Measurements from ENCODE around the gene PCSK4.
A peak's percentile ranks its signal among the peaks of the same experiment; 100 is the strongest.
"Not testable (repeated sequence)": the region's sequence is repeated elsewhere in the genome, so short reads cannot be mapped to it uniquely, and the experiment has no call there.

PCSK4 gene

GRCh38 chr19:1503925-1504773 lies 14.0 kb upstream of the PCSK4 start:
- H3K27me3 ChIP-seq (ENCODE audit: control insufficient read depth, insufficient read depth, low read length) = no peaks in the 10 kb centered on the region
- no peaks in the 10 kb centered on the region for H3K9me3 ChIP-seq (ENCODE audit: control insufficient read depth, insufficient read depth, low read length)
- H3K4me1 ChIP-seq (ENCODE audit: control insufficient read depth, insufficient read depth, low read length) = peaks cover 6% of the 10 kb centered on the region
- no peak overlapping the region for H3K27ac ChIP-seq (ENCODE audit: low read length)
- no peak overlapping the region for H3K4me3 ChIP-seq (ENCODE audit: low read length)
- no CpG with 5 or more reads among the region's 23 CpGs for WGBS (ENCODE audit: insufficient coverage, insufficient read length)
- DNase-seq (ENCODE audit: low read depth, low spot score) = no peak
- H3K36me3 ChIP-seq (ENCODE audit: control insufficient read depth, insufficient read depth, low read length) = no peaks in the 10 kb centered on the region

- WGBS (ENCODE audit: insufficient coverage, insufficient read length) = no CpG with 5 or more reads among the region's 49 CpGs
- DNase-seq (ENCODE audit: low read depth, low spot score) = no peak
- H3K4me3 ChIP-seq (ENCODE audit: low read length) = peak overlapping the region; percentile 11; the same call in 1 of the 2 replicates
- no peaks in the 10 kb centered on the region for H3K27me3 ChIP-seq (ENCODE audit: control insufficient read depth, insufficient read depth, low read length)
- no peaks in the 10 kb centered on the region for H3K36me3 ChIP-seq (ENCODE audit: control insufficient read depth, insufficient read depth, low read length)
- H3K4me1 ChIP-seq (ENCODE audit: control insufficient read depth, insufficient read depth, low read length) = peaks cover 3% of the 10 kb centered on the region
- no peak overlapping the region for H3K27ac ChIP-seq (ENCODE audit: low read length)
- H3K9me3 ChIP-seq (ENCODE audit: control insufficient read depth, insufficient read depth, low read length) = no peaks in the 10 kb centered on the region
Measured at GRCh38 chr19:1503089-1503924, 13.2 kb upstream of the PCSK4 start.

GRCh38 chr19:1502433-1503088 lies 12.4 kb upstream of the PCSK4 start:
- Histone ChIP-seq H3K4me3 (ENCODE audit: low read length) (no peak overlapping the region), H3K4me1 (ENCODE audit: control insufficient read depth, insufficient read depth, low read length) (peaks cover 3% of the 10 kb centered on the region; the same call in 1 of the 2 replicates)

GRCh38 chr19:1501200-1501595 lies 11.0 kb upstream of the PCSK4 start:
- H3K36me3 ChIP-seq (ENCODE audit: control insufficient read depth, insufficient read depth, low read length) = no peaks in the 10 kb centered on the region
- no peak overlapping the region for H3K27ac ChIP-seq (ENCODE audit: low read length)
- peaks cover 3% of the 10 kb centered on the region; the same call in 1 of the 2 replicates for H3K4me1 ChIP-seq (ENCODE audit: control insufficient read depth, insufficient read depth, low read length)
- no peak for DNase-seq (ENCODE audit: low read depth, low spot score)
- H3K4me3 ChIP-seq (ENCODE audit: low read length) = no peak overlapping the region
- no peaks in the 10 kb centered on the region for H3K9me3 ChIP-seq (ENCODE audit: control insufficient read depth, insufficient read depth, low read length)
- WGBS (ENCODE audit: insufficient coverage, insufficient read length) = no CpG with 5 or more reads among the region's 9 CpGs
- no peaks in the 10 kb centered on the region for H3K27me3 ChIP-seq (ENCODE audit: control insufficient read depth, insufficient read depth, low read length)

More at GRCh38 chr19:1502433-1503088, 12.4 kb upstream of the PCSK4 start:
- no peak for DNase-seq (ENCODE audit: low read depth, low spot score)
- WGBS (ENCODE audit: insufficient coverage, insufficient read length) = no CpG with 5 or more reads among the region's 14 CpGs
- H3K27ac ChIP-seq (ENCODE audit: low read length) = no peak overlapping the region
- no peaks in the 10 kb centered on the region for H3K27me3 ChIP-seq (ENCODE audit: control insufficient read depth, insufficient read depth, low read length)
- H3K36me3 ChIP-seq (ENCODE audit: control insufficient read depth, insufficient read depth, low read length) = no peaks in the 10 kb centered on the region
- no peaks in the 10 kb centered on the region for H3K9me3 ChIP-seq (ENCODE audit: control insufficient read depth, insufficient read depth, low read length)

- not testable (repeated sequence) for H3K36me3 ChIP-seq (ENCODE audit: control insufficient read depth, insufficient read depth, low read length); H3K27me3 ChIP-seq (ENCODE audit: control insufficient read depth, insufficient read depth, low read length); H3K27ac ChIP-seq (ENCODE audit: low read length); H3K9me3 ChIP-seq (ENCODE audit: control insufficient read depth, insufficient read depth, low read length); H3K4me3 ChIP-seq (ENCODE audit: low read length); H3K4me1 ChIP-seq (ENCODE audit: control insufficient read depth, insufficient read depth, low read length); DNase-seq (ENCODE audit: low read depth, low spot score)
- WGBS (ENCODE audit: insufficient coverage, insufficient read length) = no CpG with 5 or more reads among the region's 34 CpGs
Measured at GRCh38 chr19:1499231-1499630, 9.1 kb upstream of the PCSK4 start.

GRCh38 chr19:1497578-1498235 lies 7.6 kb upstream of the PCSK4 start:
- Histone ChIP-seq H3K9me3 (ENCODE audit: control insufficient read depth, insufficient read depth, low read length) (no peaks in the 10 kb centered on the region), H3K27me3 (ENCODE audit: control insufficient read depth, insufficient read depth, low read length) (no peaks in the 10 kb centered on the region), H3K4me1 (ENCODE audit: control insufficient read depth, insufficient read depth, low read length) (no peaks in the 10 kb centered on the region; the same call in 1 of the 2 replicates), H3K36me3 (ENCODE audit: control insufficient read depth, insufficient read depth, low read length) (no peaks in the 10 kb centered on the region), H3K27ac (ENCODE audit: low read length) (no peak overlapping the region), H3K4me3 (ENCODE audit: low read length) (no peak overlapping the region)
- DNase-seq (ENCODE audit: low read depth, low spot score) = no peak
- WGBS (ENCODE audit: insufficient coverage, insufficient read length) = no CpG with 5 or more reads among the region's 25 CpGs

- no peaks in the 10 kb centered on the region for H3K9me3 ChIP-seq (ENCODE audit: control insufficient read depth, insufficient read depth, low read length)
- H3K36me3 ChIP-seq (ENCODE audit: control insufficient read depth, insufficient read depth, low read length) = no peaks in the 10 kb centered on the region
- no peak overlapping the region for H3K27ac ChIP-seq (ENCODE audit: low read length)
- H3K27me3 ChIP-seq (ENCODE audit: control insufficient read depth, insufficient read depth, low read length) = no peaks in the 10 kb centered on the region; the same call in 1 of the 2 replicates
- H3K4me1 ChIP-seq (ENCODE audit: control insufficient read depth, insufficient read depth, low read length) = no peaks in the 10 kb centered on the region; the same call in 1 of the 2 replicates
- DNase-seq (ENCODE audit: low read depth, low spot score) = no peak
- H3K4me3 ChIP-seq (ENCODE audit: low read length) = no peak overlapping the region
- 100% methylated on average over 8 of the region's 39 CpGs for WGBS (ENCODE audit: insufficient coverage, insufficient read length)
Measured at GRCh38 chr19:1496714-1497577, 6.8 kb upstream of the PCSK4 start.

GRCh38 chr19:1495799-1496713 lies 5.9 kb upstream of the PCSK4 start:
- Histone ChIP-seq H3K27ac (ENCODE audit: low read length) (no peak overlapping the region), H3K4me1 (ENCODE audit: control insufficient read depth, insufficient read depth, low read length) (no peaks in the 10 kb centered on the region; the same call in 1 of the 2 replicates), H3K9me3 (ENCODE audit: control insufficient read depth, insufficient read depth, low read length) (no peaks in the 10 kb centered on the region), H3K36me3 (ENCODE audit: control insufficient read depth, insufficient read depth, low read length) (no peaks in the 10 kb centered on the region), H3K27me3 (ENCODE audit: control insufficient read depth, insufficient read depth, low read length) (peaks cover 4% of the 10 kb centered on the region; the same call in 1 of the 2 replicates), H3K4me3 (ENCODE audit: low read length) (no peak overlapping the region)
- no peak for DNase-seq (ENCODE audit: low read depth, low spot score)
- WGBS (ENCODE audit: insufficient coverage, insufficient read length) = no CpG with 5 or more reads among the region's 40 CpGs
